ENCODE data around the gene ZNF280B.
"Not testable (repeated sequence)": the region's sequence is repeated elsewhere in the genome, so short reads cannot be mapped to it uniquely, and the experiment has no call there.

The ZNF280B gene

DNA sequence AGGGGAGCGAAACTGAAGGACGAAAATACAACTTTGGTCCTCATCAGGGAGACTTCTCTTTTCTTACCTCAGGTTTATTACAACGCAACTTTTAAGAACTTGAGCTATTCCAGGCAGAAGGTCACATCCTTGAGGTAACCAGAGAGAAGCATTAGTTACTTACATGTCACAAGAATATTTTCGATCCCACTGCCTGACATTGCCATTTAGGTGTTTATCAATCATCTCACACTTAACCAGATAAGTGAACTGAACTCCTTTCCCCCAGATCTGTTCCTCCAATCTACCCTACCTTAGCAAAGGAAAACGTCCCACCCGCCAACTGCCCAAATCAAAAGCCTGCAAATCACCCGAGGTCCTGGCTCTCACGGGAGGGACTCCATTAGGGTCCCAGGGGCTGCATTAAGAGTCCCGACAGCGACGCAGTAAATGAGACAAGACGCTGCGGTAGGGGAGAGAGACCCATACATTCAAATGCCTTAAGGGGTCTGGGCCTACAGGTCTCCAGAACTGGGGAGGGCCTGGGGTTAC, 734 bp downstream of the ZNF280B start:
- no peak for DNase-seq (ENCODE audit: low read depth in 2 of 2)

DNA sequence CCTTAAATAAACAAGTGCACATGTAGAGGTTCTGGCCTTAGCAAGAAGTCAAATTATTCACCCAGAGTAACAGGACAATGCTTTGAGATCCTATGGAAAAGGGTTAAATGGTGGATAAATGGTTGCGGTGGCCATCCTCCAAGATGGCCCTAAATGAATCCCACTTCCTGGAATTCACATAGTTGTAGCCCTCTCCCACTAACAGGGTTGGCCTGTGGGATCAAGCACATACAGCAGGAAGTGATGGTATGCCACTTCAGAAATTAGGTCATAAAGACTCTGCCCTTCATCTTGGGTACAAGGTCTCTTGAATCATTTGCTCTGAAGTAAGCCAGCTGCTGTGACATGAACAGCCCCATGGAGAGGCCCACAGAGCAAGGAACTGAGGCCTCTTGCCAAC, 1.8 kb downstream of the ZNF280B start:
- DNase-seq (ENCODE audit: low read depth in 2 of 2): no peak

DNA sequence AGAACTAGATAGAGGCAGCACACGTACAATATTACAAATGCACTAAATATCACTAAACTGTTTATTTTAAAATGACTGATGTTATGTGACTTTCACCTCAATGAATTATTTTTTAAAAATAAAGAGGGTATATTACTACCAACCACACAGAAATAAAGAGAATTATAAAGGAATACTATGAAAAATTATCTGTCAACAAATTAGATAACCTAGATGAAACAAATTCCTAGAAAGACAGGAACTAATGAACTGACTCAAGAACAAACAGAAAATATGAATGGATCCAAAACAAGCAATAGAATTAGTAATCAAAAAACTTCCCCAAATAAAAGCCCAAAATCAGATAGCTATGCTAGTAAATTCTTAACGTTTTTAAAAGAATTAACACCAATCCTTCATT, 10.3 kb downstream of the ZNF280B start:
- no peak for DNase-seq (ENCODE audit: low read depth in 2 of 2)

DNA sequence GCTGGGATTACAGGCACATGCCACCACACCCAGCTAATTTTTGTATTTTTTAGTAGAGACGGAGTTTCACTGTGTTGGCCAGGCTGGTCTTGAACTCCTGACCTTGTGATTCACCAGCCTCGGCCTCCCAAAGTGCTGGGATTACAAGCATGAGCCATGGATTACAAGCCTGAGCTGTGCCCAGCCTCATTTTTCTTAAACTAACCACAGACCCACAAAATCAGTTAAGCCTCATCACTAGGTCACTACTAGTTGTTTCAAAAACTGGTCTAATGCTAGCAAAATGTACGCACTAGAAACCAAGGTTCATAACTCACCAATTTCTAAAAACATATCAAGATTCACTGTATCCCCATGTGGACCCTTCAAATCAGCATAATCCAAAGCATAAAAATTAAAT, 17.0 kb downstream of the ZNF280B start:
- DNase-seq (ENCODE audit: low read depth in 2 of 2): not testable (repeated sequence)

DNA sequence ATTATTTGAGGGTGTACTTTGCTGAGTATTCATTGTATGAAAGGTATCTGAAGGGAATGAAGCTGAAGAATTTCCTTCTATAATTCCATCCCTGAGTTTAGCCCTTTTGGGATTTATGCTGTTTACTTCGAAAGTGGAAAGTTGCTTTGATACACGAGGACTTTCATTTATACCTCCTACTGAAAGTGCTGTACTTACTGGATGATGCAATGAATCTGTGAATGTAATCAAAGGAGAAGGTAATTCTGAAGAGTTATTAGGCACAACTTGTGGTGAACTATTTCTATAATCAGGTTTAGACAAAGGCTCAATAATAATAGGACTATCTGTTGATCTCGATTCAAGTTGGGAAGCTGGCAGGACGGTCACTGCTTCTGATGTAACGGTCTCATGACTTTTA, 19.8 kb downstream of the ZNF280B start:
- no peak for DNase-seq (ENCODE audit: low read depth in 2 of 2)

DNA sequence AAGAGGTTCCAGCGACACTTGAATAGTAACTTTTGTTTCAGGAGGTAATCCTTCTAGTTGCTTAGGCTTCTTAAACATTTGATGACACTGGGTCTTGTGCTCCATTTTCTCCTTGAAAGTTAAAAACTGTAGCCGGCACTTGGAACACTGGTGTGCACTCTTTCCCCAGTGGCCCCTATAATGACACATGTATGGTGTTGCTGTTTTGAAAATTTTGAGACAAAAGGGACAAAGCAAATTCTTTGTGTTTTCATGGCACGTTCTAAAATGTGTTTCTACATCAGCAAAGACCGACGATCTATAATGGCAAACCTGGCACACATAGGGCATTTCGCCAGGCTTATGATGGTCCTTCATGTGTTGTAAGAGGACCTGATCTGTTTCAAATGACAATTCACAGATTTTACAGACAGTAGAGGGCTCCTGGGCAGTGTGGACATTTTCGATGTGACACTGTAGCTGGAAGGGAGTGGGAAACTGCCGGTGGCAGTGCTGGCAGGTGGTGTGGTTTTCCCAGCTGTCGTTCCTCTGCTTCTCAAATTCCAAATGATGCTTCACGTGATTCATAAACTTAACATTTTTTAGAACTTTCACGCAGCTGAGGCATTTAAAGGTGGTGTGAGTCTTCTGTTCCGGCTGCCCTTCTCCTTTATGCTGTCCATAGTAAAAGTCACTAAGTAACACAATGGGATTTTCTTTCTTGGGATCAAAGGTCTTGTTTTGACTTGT, 20.5 kb downstream of the ZNF280B start:
- DNase-seq (ENCODE audit: low read depth in 2 of 2): no peak

DNA sequence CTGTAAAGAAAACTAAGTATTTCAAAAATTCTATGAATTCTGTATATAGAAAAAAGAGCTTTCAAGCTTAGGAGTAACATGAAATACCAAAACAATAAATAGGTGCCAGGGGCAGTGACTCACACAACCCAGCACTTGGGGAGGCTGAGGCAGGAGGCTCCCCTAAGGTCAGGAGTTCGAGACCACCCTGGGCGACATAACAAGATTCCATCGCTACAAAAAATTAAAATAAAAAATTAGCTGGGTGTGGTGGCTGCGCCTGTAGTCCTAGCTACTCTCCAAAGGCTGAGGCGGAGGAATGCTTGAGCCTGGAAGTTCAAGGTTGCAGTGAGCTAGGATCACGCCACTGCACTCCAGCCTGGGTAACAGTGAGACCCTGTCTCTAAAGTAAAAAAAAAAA, 21.5 kb downstream of the ZNF280B start:
- no peak for DNase-seq (ENCODE audit: low read depth in 2 of 2)

DNA sequence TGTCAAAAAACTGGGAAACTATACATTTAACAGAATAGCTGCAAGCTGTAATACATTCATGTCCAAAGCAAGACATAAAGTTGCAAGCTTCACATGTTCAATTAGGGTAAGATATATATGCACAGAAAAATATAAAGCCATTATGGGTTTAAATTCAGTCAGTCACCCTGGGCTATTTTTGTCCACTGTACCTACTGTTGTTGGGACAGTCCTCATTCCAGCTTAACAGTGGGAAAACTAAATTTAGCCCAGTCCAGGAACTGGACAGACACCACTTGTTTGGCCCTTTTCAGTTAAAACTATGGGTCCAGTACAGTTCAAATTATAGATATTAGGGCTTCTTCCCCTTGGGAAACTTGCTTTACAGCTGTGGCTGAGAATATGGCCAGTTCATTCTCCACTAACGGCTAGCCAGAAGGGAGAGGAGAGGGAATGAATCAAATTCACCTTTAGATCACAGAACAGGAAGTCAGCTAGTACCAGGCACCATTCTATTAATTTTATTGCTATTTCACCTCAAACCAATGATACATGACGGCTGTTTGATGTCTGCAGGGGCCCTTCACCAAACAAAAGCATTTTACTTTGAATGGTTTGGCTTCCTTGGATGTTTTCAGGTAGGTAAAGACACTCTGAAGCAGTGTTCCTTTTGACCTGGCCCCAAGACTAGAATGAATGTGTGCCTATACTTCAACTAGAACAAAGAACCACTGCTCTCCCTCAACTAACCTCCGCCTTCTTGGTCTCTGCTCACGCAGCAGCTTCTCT, 22.2 kb downstream of the ZNF280B start:
- no peak for DNase-seq (ENCODE audit: low read depth in 2 of 2)

DNA sequence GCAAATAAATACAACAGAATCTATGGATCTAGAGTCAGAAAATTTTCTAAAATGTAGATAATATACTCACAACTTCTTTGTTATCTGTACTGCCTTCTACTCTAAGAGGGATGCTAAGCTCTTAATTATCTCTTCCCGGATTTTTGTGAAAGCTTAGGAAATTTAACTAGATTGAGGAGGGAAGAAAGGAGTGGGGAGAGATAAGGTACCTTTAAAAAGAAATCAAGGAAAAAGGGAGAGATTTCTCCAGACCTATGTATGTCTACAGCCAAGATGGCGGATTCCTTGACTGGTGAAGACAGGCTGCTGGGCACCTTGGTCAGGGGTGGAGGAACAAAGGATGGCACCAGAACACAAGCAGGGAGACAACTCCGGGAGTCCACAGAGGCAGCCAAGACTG, 23.0 kb downstream of the ZNF280B start:
- no peak for DNase-seq (ENCODE audit: low read depth in 2 of 2)

DNA sequence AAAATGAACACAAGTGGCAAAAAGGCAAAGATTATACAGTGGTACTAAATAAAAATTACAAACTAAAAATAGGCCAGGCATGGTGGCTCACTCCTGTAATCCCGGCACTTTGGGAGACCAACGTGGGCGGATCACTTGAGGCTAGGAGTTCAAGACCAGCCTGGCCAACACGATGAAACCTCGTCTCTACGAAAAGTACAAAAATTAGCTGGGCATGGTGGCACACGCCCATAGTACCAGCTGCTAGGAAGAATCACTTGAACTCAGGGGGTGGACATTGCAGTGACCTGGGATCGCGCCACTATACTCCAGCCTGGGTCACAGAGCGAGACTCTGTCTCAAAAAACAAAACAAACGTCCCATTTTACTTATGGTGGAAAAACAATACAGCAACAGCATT, 24.5 kb downstream of the ZNF280B start:
- no peak for DNase-seq (ENCODE audit: low read depth in 2 of 2)

DNA sequence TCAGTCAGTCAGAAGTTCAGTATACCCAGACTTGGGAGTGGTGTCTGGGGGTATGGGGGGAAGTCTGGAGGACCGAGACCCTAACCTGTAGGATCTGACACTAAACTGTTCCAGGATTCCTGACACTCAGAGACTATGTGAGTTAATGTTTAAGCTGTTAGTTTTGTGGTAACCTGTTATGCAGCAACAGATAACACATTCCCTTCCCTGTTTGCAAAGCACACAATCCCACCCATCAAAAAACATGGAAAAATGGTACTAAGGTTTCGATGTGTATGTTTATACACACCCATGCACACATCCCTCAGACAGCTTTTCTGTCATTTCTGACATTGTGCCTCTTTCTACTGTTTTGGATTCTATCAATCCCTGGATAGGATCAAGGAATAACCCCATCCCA, 27.6 kb downstream of the ZNF280B start:
- DNase-seq (ENCODE audit: low read depth in 2 of 2): no peak

DNA sequence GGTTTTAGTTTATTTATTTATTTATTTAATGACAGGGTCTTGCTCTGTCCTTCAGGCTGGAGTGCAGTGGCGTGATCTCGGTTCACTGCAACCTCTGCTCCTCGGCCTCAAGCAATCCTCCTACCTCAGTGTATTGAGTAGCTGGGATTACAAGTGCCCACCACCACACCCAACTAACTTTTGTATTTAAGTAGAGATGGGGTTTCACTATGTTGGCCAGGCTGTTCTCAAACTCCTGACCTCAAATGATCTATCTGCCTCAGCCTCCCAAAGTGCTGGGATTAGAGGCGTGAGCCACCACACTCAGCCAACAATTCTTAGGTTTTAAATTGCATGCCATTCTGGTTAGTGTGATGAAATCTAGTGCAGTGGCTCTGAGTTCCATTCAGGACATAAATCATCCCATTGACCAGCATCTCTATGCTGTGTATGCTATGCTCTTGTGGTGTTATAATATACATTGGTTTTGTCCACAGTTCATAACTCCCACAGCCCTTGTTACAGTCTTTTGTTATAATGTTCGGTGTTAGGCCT, 28.5 kb downstream of the ZNF280B start:
- no peak for DNase-seq (ENCODE audit: low read depth in 2 of 2)

DNA sequence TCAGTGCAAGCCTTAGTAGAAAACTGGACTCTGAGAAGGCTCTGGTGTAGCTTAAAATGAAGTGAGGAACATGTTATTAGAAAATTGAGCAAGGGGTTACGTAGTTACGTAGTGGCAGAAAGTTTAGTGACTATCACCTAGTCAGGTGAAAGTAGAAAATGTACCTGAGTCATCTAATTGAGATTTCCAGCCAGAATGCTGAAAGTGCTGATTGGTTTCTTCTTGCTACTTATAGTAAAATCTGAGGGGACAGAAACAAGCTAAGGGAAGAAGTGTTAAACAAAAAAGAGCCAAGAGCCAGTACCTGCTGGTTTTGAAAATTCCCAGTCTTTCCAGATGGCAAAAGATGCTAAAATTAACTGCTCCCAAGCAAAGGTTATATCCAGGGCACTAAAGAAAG, 29.4 kb downstream of the ZNF280B start:
- no peak for DNase-seq (ENCODE audit: low read depth in 2 of 2)

DNA sequence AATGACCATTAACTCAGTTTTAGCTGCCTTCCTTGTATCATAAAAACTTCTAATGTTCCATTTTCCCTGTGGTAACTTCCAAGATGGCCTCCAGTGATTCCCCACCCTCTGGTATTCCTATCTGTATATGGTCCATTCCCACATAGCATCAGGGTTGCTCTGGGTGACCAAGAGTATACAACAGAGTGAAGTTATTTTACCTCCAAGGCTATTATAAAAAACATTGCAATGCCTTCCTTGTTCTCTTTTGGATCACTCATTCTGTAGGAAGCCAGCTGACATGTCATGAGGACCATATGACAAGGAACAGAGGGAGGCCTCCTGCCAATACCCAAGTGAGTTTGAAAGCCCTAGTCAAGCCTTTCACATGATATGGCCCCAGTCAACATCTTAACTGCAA, 30.1 kb downstream of the ZNF280B start:
- no peak for DNase-seq (ENCODE audit: low read depth in 2 of 2)

DNA sequence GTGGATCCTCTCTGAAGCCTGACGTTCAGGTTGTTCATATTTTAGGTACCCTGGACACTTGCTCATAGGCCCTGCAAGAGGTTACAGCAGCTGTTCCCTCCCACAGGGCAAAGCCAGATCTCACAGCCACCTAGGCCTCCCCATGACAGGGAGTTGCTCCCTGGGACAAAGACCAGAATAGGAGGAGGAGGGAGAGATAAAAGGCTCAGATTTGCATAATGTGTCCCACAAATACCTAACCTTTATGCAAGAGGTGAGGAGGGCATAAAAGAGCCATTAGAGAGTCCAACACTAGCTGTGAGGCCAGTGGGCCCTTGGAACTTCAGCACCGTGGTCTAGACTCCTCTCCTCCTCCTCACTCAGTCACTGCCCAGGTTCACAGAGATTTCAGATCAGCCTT, 33.8 kb downstream of the ZNF280B start:
- DNase-seq (ENCODE audit: low read depth in 2 of 2): no peak

DNA sequence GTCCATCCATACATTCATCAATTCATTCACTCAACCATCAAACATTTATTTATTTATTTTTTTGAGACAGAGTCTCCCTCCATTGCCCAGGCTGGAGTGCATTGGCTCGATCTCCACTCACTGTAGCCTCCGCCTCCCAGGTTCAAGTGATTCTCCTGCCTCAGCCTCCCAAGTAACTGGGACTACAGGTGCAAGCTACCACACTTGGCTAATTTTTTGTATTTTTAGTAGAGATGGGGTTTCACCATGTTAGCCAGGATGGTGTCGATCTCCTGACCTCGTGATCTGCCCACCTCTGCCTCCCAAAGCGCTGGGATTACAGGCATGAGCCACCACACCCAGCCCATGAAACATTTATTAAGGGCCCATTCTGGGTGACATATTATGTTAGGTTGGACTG, 37.4 kb downstream of the ZNF280B start:
- not testable (repeated sequence) for DNase-seq (ENCODE audit: low read depth in 2 of 2)

DNA sequence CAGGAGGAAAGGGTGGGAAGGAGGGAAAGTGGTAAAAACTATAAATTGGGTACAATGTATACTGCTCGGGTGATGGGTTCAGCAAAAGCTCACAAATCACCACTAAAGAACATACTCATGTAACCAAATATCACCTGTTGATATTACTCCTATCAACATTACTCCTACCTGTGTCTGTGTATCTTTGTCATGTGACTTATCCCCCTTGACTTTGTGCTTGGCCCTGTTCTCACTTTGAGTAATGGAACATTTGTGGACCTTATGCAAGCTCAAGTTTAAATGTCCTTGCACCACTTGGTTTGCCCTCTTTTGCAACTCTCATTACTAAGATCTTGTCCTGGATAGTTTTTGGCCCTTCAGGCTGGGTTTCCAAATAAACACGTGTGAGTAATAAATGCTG, 39.0 kb downstream of the ZNF280B start:
- no peak for DNase-seq (ENCODE audit: low read depth in 2 of 2)

DNA sequence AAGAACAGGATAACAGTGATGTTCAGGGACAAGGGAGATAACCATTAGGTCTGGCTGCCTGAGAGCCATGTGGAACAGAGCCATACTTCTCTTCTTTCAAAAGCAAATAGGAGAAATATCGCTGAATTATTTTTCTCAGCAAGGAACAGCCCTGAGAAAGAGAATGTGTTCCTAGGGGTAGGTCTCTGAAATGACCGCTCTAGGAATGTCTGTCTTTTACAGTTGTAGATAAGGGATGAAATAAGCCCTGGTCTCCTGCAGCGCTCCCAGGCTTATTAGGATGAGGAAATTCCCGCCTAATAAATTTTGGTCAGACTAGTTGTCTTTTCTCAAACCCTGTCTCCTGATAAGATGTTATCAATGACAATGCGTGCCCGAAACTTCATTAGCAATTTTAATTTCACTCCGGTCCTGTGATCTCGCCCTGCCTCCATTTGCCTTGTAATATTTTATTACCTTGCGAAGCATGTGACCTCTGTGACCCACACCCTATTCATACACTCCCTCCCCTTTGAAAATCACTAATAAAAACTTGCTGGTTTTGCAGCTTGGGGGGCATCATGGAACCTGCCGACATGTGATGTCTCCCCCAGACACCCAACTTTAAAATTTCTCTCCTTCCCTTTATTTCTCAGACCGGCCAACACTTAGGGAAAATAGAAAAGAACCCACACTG, 39.6 kb downstream of the ZNF280B start:
- not testable (repeated sequence) for DNase-seq (ENCODE audit: low read depth in 2 of 2)

DNA sequence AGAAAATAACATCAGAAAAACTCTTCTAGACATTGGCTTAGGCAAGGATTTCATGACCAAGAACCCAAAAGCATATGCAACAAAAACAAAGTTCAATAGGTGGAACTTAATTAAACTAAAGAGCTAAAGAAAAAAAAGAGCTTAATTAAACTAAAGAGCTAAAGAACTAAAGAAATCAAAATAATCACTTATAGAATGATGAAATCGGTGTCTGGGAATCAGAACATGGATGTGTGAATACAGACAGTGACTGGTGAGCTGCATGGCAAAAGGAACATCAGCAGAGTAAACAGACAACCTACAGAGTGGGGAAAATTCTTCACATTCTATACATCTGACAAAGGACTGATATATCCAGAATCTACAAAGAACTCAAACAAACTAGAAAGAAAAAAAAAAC, 41.4 kb downstream of the ZNF280B start:
- DNase-seq (ENCODE audit: low read depth in 2 of 2): no peak

DNA sequence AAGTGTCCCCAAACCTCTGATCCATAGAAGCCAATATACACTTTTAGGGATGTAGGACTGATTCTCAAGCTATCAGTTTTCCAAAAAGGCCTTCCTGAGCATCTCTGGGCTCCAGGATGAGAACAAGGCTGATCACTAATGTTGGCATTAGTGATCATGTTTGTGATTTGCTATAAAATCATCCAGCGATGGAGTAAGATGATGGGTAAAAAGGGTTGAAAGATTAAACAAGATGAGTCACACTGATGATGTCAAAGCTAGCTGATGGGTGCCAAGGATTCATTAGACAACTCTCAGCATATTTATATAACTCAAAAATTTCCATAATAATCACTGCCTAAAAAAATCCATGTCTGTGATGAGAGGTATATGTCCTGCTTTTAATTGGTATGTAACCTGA, 42.8 kb downstream of the ZNF280B start:
- DNase-seq (ENCODE audit: low read depth in 2 of 2): no peak

DNA sequence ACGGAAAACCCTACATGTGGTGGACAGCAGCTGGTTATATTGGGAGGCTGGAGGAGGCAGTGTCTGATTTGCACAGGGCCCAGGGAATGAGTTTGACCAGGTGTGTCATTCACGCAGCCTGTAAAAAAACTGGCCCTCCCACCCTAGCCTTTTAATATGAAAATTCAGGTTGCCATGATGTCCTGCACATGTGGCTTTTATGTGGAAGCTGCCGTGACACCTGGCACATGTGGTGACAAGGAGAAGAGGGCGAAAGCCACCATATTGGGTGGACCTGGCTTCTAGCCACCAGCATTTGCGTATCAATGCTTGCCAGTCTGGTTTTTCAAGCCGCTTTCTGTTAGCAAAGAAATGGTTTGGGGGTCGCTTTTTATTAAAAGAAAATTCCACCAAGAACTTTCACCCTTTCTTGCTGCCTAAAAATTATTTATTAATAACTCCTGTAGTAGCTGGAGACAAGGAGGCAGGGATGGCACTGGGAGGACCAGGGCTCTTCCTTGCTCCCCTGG, 43.4 kb downstream of the ZNF280B start:
- DNase-seq (ENCODE audit: low read depth in 2 of 2): no peak

DNA sequence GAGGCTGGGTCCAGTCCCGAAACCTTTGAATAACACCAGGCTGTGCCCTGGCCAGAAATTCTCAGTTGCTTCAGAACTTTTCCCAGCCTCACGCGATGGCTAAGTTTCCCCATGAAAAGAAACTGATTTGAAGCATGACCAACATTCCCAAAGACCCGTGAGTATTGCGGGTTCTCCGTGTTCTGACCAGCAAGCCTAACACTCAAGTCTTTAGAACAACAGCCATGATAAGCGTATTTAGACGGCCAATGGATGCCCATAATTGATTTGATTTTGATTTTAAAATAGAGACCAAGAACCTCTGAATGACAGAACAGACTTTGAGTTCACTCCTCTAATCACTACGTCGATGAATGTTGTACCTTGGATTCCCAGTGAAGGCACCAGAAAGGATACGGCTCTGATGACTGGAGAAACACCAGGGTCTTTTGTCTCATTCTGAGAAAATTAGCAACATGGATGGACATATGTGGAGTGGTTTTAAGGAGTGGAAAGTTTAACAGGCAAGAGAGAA, 43.9 kb downstream of the ZNF280B start:
- no peak for DNase-seq (ENCODE audit: low read depth in 2 of 2)

Data from stimulated activated CD4-positive, alpha-beta T cell treated with anti-CD3 and anti-CD28 coated beads, Interleukin-1b, Interleukin-23, amount 100 ng/mL, for 4 hours (primary cell).